Tongue (tissue), 2 donors: ENCODE results near the gene EXOC2. TPM values are rescaled to one million over a fixed set of nuclear protein-coding genes. Genes with fewer than 3 reads are reported as not detected.

Source experiments
- DNase-seq: peaks from one replicate; pipeline ENCODE4 v3.0.0-alpha.2; 2015
- total RNA-seq: library from RNA; depleted of rRNA; stranded (reverse); fragments of >200 nt; gene quantifications from one replicate; pipeline ENCODE4 v1.2.3, GENCODE V29; 2014

EXOC2 gene
- total RNA-seq, 1 donor from 2014 or later = 39.6 TPM

GRCh38 chr6:493840-494239 is 199.1 kb downstream of the EXOC2 start:
- no peak for DNase-seq

GRCh38 chr6:492816-493414 is 200.0 kb downstream of the EXOC2 start:
- DNase-seq = no peak

- DNase-seq = no peak
These were observed 200.8 kb downstream of the EXOC2 start for GRCh38 chr6:492178-492577.

GRCh38 chr6:491233-491632 is 201.7 kb downstream of the EXOC2 start:
- DNase-seq = no peak

GRCh38 chr6:490251-491037 is 202.5 kb downstream of the EXOC2 start:
- DNase-seq = no peak

GRCh38 chr6:489762-490161 is 203.2 kb downstream of the EXOC2 start:
- DNase-seq = no peak

- DNase-seq = no peak
These were observed 203.9 kb downstream of the EXOC2 start for GRCh38 chr6:489001-489400.

GRCh38 chr6:487956-488355 is 205.0 kb downstream of the EXOC2 start:
- DNase-seq = peak; percentile 56

GRCh38 chr6:485655-486170 is 207.2 kb downstream of the EXOC2 start:
- DNase-seq = no peak

GRCh38 chr6:484746-485145 is 208.2 kb downstream of the EXOC2 start:
- no peak for DNase-seq

- no peak for DNase-seq
These were observed 208.7 kb downstream of the EXOC2 start for GRCh38 chr6:484086-484745.

GRCh38 chr6:475314-475713 is 217.6 kb downstream of the EXOC2 start:
- DNase-seq = no peak

GRCh38 chr6:474453-475185 is 218.3 kb downstream of the EXOC2 start:
- DNase-seq = peak; percentile 17

GRCh38 chr6:473768-474452 is 219.0 kb downstream of the EXOC2 start:
- no peak for DNase-seq

- no peak for DNase-seq
These were observed 219.6 kb downstream of the EXOC2 start for GRCh38 chr6:473356-473755.

GRCh38 chr6:470901-471448 is 222.0 kb downstream of the EXOC2 start:
- no peak for DNase-seq

- no peak for DNase-seq
These were observed 222.7 kb downstream of the EXOC2 start for GRCh38 chr6:470051-470900.

- DNase-seq = no peak
These were observed 225.3 kb downstream of the EXOC2 start for GRCh38 chr6:467671-468082.

GRCh38 chr6:467111-467510 is 225.8 kb downstream of the EXOC2 start:
- no peak for DNase-seq

- DNase-seq = no peak
These were observed 226.4 kb downstream of the EXOC2 start for GRCh38 chr6:466564-466963.
